ENCODE measurements around the gene BCOR.

Gene BCOR

GRCh38 chrX:40097504-40098263 lies at the start of gene BCOR:
Gene BCOR, minus strand, starts transcription at chrX:40097958. Its CDS starts 20,029 bp downstream, at chrX:40077929.
- in situ Hi-C loops (cut with HindIII; ENCODE audit: low sequenced_read_pairs), result no loop called here

- in situ Hi-C loops (cut with HindIII; ENCODE audit: low sequenced_read_pairs), result no loop called here
Observed at GRCh38 chrX:40147126-40147952, 49.6 kb upstream of the BCOR start.

- in situ Hi-C loops (cut with HindIII; ENCODE audit: low sequenced_read_pairs), result no loop called here
Observed at GRCh38 chrX:40146262-40147125, 48.7 kb upstream of the BCOR start.

- in situ Hi-C loops (cut with HindIII; ENCODE audit: low sequenced_read_pairs), result no loop called here
Observed at GRCh38 chrX:40145923-40146261, 48.1 kb upstream of the BCOR start.

- in situ Hi-C loops (cut with HindIII; ENCODE audit: low sequenced_read_pairs), result no loop called here
Observed at GRCh38 chrX:40145001-40145922, 47.5 kb upstream of the BCOR start.

GRCh38 chrX:40144576-40144975 lies 46.8 kb upstream of the BCOR start:
- in situ Hi-C loops (cut with HindIII; ENCODE audit: low sequenced_read_pairs), result no loop called here

GRCh38 chrX:40143987-40144386 lies 46.2 kb upstream of the BCOR start:
- in situ Hi-C loops (cut with HindIII; ENCODE audit: low sequenced_read_pairs), result no loop called here

GRCh38 chrX:40143001-40143400 lies 45.2 kb upstream of the BCOR start:
- in situ Hi-C loops (cut with HindIII; ENCODE audit: low sequenced_read_pairs), result no loop called here

GRCh38 chrX:40142417-40142816 lies 44.7 kb upstream of the BCOR start:
- in situ Hi-C loops (cut with HindIII; ENCODE audit: low sequenced_read_pairs), result no loop called here

- in situ Hi-C loops (cut with HindIII; ENCODE audit: low sequenced_read_pairs), result no loop called here
Observed at GRCh38 chrX:40140706-40141499, 43.1 kb upstream of the BCOR start.

GRCh38 chrX:40132751-40133150 lies 35.0 kb upstream of the BCOR start:
- in situ Hi-C loops (cut with HindIII; ENCODE audit: low sequenced_read_pairs), result no loop called here

- in situ Hi-C loops (cut with HindIII; ENCODE audit: low sequenced_read_pairs), result no loop called here
Observed at GRCh38 chrX:40131654-40132337, 34.0 kb upstream of the BCOR start.

GRCh38 chrX:40130207-40130606 lies 32.4 kb upstream of the BCOR start:
- in situ Hi-C loops (cut with HindIII; ENCODE audit: low sequenced_read_pairs), result no loop called here

- in situ Hi-C loops (cut with HindIII; ENCODE audit: low sequenced_read_pairs), result no loop called here
Observed at GRCh38 chrX:40127052-40127451, 29.3 kb upstream of the BCOR start.

GRCh38 chrX:40122487-40122886 lies 24.7 kb upstream of the BCOR start:
- in situ Hi-C loops (cut with HindIII; ENCODE audit: low sequenced_read_pairs), result no loop called here

GRCh38 chrX:40121618-40122017 lies 23.9 kb upstream of the BCOR start:
- in situ Hi-C loops (cut with HindIII; ENCODE audit: low sequenced_read_pairs), result no loop called here

GRCh38 chrX:40120838-40121580 lies 23.3 kb upstream of the BCOR start:
- in situ Hi-C loops (cut with HindIII; ENCODE audit: low sequenced_read_pairs), result no loop called here

- in situ Hi-C loops (cut with HindIII; ENCODE audit: low sequenced_read_pairs), result no loop called here
Observed at GRCh38 chrX:40117715-40118285, 20.0 kb upstream of the BCOR start.
